Right atrium auricular region (tissue), 2 donors: ENCODE measurements around the gene XIAP. TPM values are rescaled to one million over a fixed set of nuclear protein-coding genes. Genes with fewer than 3 reads are reported as not detected.

Experiments used
- DNase-seq: peaks from one replicate; pipeline ENCODE4 v3.0.0-alpha.2; 2019; ENCODE audit warnings: low spot score
- H3K27ac ChIP-seq, 2 donors: fragments of 200-600 bp; sonication (generic); 1 replicate in 1 of 2; 2 replicates in 1 of 2; pipeline ENCODE4 v1.5.1; 2016 to 2019
- H3K27me3 ChIP-seq, 2 donors: fragments of 200-600 bp; sonication (generic); one replicate each; pipeline versions ENCODE4 v1.5.1 to v1.6.0; 2017 to 2019
- H3K36me3 ChIP-seq: fragments of 200-600 bp; sonication (generic); one replicate; pipeline ENCODE4 v1.5.1; 2016
- H3K4me1 ChIP-seq, 2 donors: fragments of 200-600 bp; sonication (generic); one replicate each; pipeline versions ENCODE4 v1.5.1 to v1.6.0; 2017 to 2019
- H3K4me3 ChIP-seq, 2 donors: fragments of 200-600 bp; sonication (generic); 1 replicate in 1 of 2; 2 replicates in 1 of 2; pipeline ENCODE4 v1.5.1; 2017 to 2019; ENCODE audit warnings: mild to moderate bottlenecking in 1 of 2, moderate library complexity in 1 of 2
- H3K9me3 ChIP-seq, 2 donors: fragments of 200-600 bp; sonication (generic); one replicate each; pipeline ENCODE4 v1.5.1; 2019
- total RNA-seq, 2 donors: library from RNA; depleted of rRNA; stranded (reverse); fragments of >200 nt; gene quantifications; one replicate each; pipeline ENCODE4 v1.1.0, GENCODE V29; 2016
- TF ChIP-seq, protein P1 (sequence below), 2 donors: fragments of 200-600 bp; sonication (generic); IDR thresholded peaks; one replicate each; pipeline ENCODE4 v1.5.1; 2019; ENCODE audit warnings: antibody characterized with exemption in 2 of 2

The XIAP gene
- total RNA-seq, 2 donors from 2014 or later = 19.6 to 22.0 TPM

DNA sequence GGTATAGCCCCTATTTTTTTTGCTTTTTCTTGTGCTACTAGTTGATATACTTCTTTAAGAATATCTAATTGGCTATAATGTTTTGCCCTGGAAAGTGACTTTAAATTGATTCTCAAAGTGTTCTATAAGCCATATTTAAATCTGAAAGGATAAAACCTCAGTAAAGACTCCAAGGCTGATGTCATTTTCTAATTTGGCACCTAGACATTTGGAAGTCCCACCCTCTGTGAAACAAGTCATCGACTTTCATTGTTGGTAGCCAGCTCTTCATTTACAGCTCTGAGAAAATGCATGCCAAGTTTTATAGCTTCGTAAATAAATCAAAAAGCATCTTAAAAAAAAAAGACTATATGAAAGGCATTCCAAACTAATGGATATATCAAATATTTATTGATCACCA lies 83.6 kb downstream of the XIAP start:
- Histone ChIP-seq H3K27ac (no peak overlapping the region), H3K4me3 (no peak overlapping the region), H3K36me3 (no peaks in the 10 kb centered on the region), H3K9me3 (no peaks in the 10 kb centered on the region), H3K27me3 (no peaks in the 10 kb centered on the region), H3K4me1 (no peaks in the 10 kb centered on the region)
- TF ChIP-seq, protein P1, sequence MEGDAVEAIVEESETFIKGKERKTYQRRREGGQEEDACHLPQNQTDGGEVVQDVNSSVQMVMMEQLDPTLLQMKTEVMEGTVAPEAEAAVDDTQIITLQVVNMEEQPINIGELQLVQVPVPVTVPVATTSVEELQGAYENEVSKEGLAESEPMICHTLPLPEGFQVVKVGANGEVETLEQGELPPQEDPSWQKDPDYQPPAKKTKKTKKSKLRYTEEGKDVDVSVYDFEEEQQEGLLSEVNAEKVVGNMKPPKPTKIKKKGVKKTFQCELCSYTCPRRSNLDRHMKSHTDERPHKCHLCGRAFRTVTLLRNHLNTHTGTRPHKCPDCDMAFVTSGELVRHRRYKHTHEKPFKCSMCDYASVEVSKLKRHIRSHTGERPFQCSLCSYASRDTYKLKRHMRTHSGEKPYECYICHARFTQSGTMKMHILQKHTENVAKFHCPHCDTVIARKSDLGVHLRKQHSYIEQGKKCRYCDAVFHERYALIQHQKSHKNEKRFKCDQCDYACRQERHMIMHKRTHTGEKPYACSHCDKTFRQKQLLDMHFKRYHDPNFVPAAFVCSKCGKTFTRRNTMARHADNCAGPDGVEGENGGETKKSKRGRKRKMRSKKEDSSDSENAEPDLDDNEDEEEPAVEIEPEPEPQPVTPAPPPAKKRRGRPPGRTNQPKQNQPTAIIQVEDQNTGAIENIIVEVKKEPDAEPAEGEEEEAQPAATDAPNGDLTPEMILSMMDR (IDR thresholded peaks at IDR 0.05) = no peak
- DNase-seq = no peak

DNA sequence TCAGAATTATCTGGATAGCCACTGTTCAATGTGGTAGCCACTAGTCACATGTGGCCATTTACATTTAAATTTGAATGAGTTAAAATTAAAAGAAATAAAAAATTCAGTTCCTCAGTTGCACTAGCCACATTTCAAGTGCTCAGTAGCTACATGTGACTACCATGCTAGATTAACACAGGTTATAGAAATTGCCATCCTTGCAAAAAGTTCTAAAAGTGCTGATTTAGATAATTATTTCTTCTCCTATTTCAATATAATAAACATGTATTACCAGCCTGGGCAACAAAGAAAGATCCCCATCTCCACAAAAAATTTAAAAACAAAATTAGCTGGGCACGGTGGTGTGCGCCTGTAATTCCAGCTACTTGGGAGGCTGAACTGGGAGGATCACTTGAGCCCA lies 90.0 kb downstream of the XIAP start:
- TF ChIP-seq, protein P1 (IDR thresholded peaks at IDR 0.05) = no peak
- no peaks in the 10 kb centered on the region for H3K9me3 ChIP-seq
- no peak for DNase-seq

DNA sequence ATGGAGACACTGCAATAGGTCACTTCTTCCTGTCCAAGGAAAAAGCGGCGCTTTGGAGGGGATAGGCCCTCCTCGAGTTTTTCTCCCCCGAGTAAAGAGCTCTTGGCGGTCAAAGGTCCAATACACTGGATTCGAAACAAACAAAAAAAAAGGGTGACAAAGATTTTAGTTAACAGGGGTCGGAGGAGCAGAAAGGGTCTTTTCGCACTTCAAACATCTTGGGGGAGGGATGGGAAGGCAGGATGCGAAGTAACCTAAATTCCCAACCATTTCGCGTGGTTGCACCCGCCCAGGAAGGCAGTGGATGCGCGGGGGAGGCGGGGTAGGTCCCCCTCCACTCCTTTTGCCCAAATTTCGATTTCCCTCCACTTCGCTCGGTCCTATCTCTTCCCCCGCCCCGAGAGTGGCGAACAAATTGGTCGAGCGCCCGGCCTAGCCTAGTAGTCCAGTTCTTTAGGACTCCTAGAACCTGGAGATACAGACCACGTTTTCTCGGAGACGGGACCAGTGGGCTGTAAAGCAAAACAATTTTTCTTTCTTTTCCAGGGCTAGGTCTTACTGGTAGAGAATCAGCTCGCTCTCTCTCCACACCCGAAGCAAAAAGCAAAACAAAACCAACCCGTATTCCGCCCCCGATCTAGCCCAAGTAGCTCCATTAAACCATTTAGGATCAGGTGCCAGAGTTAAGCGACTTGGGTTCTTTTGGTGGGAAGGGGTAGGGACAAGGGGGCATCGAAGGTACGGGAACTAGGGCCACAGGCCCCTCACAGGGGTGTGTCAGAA lies 99.6 kb downstream of the XIAP start:
- no peaks in the 10 kb centered on the region for H3K9me3 ChIP-seq
- TF ChIP-seq, protein P1 (IDR thresholded peaks at IDR 0.05) = no peak

More for the DNA sequence above, 90.0 kb downstream of the XIAP start:
- H3K27ac ChIP-seq = no peak overlapping the region
- H3K4me1 ChIP-seq = no peaks in the 10 kb centered on the region
- no peaks in the 10 kb centered on the region for H3K36me3 ChIP-seq
- no peak overlapping the region for H3K4me3 ChIP-seq
- no peaks in the 10 kb centered on the region for H3K27me3 ChIP-seq

DNA sequence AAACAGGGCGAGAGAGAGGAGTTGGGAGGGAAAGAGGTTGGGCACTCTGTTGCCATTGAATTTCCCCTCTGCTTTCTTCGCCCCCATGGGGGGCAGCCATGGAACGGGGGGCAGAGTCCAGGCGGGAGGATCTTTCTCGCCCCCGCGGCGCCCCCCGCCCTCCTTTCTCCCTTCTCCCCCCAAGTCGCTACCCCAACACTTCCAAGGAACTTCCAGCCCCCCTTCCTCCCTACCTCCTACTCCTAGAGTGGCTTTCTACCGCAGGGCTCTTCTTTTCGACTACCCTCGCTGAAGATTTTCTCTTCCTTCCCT lies 101.1 kb downstream of the XIAP start:
- Histone ChIP-seq H3K27me3 (no peaks in the 10 kb centered on the region), H3K4me3 (peak overlapping the region; percentile 65 to 66), H3K27ac (peak overlapping the region; percentile 96 to 98), H3K9me3 (no peaks in the 10 kb centered on the region), H3K36me3 (no peaks in the 10 kb centered on the region), H3K4me1 (no peaks in the 10 kb centered on the region)
- TF ChIP-seq, protein P1 (IDR thresholded peaks at IDR 0.05) = no peak
- no peak for DNase-seq

More for the DNA sequence above, 99.6 kb downstream of the XIAP start:
- H3K4me1 ChIP-seq = no peaks in the 10 kb centered on the region
- no peaks in the 10 kb centered on the region for H3K27me3 ChIP-seq
- H3K27ac ChIP-seq = peak overlapping the region; percentile 93 to 98
- peak overlapping the region; percentile 49 to 66 for H3K4me3 ChIP-seq
- H3K36me3 ChIP-seq = no peaks in the 10 kb centered on the region
- DNase-seq = no peak

DNA sequence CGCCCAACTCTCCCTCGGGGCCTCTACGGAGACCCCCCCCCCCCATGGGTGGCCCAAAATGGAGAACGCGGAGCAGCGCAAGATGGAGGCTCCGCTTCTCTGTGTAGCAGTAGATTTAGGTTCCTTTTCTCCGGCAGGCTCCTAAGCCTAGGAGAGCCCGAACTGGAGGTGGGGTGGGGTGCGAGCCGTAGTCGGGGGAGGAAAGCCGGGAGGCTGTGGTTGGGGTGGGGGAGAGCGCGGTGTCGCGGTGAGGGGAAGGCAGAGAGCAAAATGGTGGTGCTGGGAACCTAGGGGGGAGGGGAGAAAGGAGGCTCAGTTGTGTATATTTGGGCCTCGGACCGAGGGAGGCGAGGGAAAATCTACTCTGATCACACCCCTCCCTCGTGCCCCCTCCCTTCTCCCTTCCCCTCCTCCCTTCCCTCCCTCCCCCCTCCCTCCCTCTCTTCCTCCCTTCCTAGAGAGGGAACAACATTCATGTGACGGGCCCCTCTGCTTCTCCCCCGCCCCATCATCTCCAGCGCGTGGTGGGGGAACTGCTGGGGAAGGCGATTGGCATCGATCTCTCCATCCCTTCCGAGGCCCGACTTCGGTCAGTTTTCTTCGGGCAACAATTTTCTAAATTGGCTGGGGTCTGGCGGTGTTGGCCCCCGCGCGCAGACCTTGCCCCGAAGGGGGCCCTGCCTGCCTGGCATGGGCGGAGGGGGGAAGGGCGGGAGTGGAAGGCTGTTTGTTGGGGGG lies 101.6 kb downstream of the XIAP start, which contains the start of gene STAG2:
Gene STAG2 (plus strand): TSS at position 439 of the 738 bp plus-strand sequence. CDS start 60,922 bp downstream, outside the sequence.
- Histone ChIP-seq H3K9me3 (no peaks in the 10 kb centered on the region), H3K27ac (peak within 1 kb of the TSS; percentile 96 to 98), H3K4me3 (peak within 1 kb of the TSS; percentile 65 to 66), H3K36me3 (no peaks in the 10 kb centered on the region), H3K27me3 (no peaks in the 10 kb centered on the region), H3K4me1 (no peaks in the 10 kb centered on the region)
- DNase-seq = peak; percentile 76
- TF ChIP-seq, protein P1 (IDR thresholded peaks at IDR 0.05) = no peak
